Neural crest cell (in vitro differentiated cells): Measurements from ENCODE around the gene HMCN2. TPM values are rescaled to one million over a fixed set of nuclear protein-coding genes. Genes with fewer than 3 reads are reported as not detected.

Experiments
- DNase-seq: peaks from one replicate; pipeline ENCODE4 v3.0.0; 2021; ENCODE audit warnings: low read depth, mixed read lengths, low spot score
- H3K27ac Mint-ChIP-seq: one replicate; pipeline ENCODE4 v1.8.0; 2021; ENCODE audit warnings: mild to moderate bottlenecking, mixed read lengths; ENCODE audit not compliant: unreplicated experiment
- H3K27me3 Mint-ChIP-seq: 2 replicates; pipeline ENCODE4 v1.8.0; 2021; ENCODE audit warnings: low read depth, mild to moderate bottlenecking, mixed read lengths
- H3K36me3 Mint-ChIP-seq: 2 replicates; pipeline ENCODE4 v1.8.0; 2021; ENCODE audit warnings: low read depth, mild to moderate bottlenecking, mixed read lengths
- H3K4me1 Mint-ChIP-seq: 2 replicates; pipeline ENCODE4 v1.8.0; 2021; ENCODE audit warnings: mixed read lengths
- H3K4me3 Mint-ChIP-seq: one replicate; pipeline ENCODE4 v1.8.0; 2021; ENCODE audit warnings: mild to moderate bottlenecking, mixed read lengths
- H3K9me3 Mint-ChIP-seq: 2 replicates; pipeline ENCODE4 v1.8.0; 2021; ENCODE audit warnings: mixed read lengths
- CTCF ChIP-seq: fragments of 200-600 bp; sonication (generic); conservative IDR thresholded peaks from 2 replicates; pipeline ENCODE4 v1.5.0; 2021; ENCODE audit warnings: antibody characterized with exemption, mild to moderate bottlenecking
- total RNA-seq: library from RNA; stranded (reverse); gene quantifications from 2 replicates; pipeline ENCODE4 v1.2.1, GENCODE V29; 2021

The HMCN2 gene
- total RNA-seq, 1 donor from 2014 or later: not detected

- H3K9me3 Mint-ChIP-seq: no peaks in the 10 kb centered on the region
- H3K4me3 Mint-ChIP-seq: peak overlapping the region; percentile 71
- peaks cover 51% of the 10 kb centered on the region for H3K27me3 Mint-ChIP-seq
- H3K4me1 Mint-ChIP-seq: peaks cover 48% of the 10 kb centered on the region
- TF ChIP-seq CTCF: no peak
- peak overlapping the region; percentile 59 for H3K27ac Mint-ChIP-seq
- no peak for DNase-seq
- H3K36me3 Mint-ChIP-seq: no peaks in the 10 kb centered on the region
These were observed 213.4 kb downstream of the HMCN2 start for GRCh38 chr9:130478736-130479575.

DNA sequence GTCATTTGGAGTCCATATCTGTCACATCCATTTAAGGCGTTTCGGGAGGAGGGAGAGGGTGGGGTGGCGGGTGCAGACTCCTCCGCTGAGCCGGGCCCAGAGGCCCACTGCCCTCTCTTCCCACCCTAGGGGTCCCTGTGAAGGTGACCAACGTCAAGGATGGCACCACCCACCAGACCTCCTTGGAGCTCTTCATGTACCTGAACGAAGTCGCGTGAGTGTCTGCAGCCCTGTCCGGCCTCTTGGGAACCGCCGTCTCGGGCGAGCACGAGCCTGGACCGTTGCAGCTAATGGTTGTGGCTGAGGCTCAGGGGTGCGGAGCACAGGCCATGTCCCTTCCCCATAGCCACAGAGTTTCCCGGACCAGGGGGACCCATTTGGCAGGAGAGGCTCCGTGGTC is 214.0 kb downstream of the HMCN2 start:
- TF ChIP-seq CTCF: no peak
- no peak overlapping the region for H3K27ac Mint-ChIP-seq
- peaks cover 54% of the 10 kb centered on the region for H3K27me3 Mint-ChIP-seq
- H3K36me3 Mint-ChIP-seq: no peaks in the 10 kb centered on the region
- H3K4me1 Mint-ChIP-seq: peaks cover 48% of the 10 kb centered on the region
- peak overlapping the region; percentile 71 for H3K4me3 Mint-ChIP-seq
- no peak for DNase-seq
- H3K9me3 Mint-ChIP-seq: no peaks in the 10 kb centered on the region

- peak; percentile 40 for DNase-seq
- no peak overlapping the region for H3K4me3 Mint-ChIP-seq
- H3K9me3 Mint-ChIP-seq: no peaks in the 10 kb centered on the region
- H3K36me3 Mint-ChIP-seq: no peaks in the 10 kb centered on the region
- TF ChIP-seq CTCF: no peak
- H3K27me3 Mint-ChIP-seq: peaks cover 55% of the 10 kb centered on the region
- no peak overlapping the region for H3K27ac Mint-ChIP-seq
- H3K4me1 Mint-ChIP-seq: peaks cover 43% of the 10 kb centered on the region
These were observed 215.1 kb downstream of the HMCN2 start for GRCh38 chr9:130480673-130481072.

DNA sequence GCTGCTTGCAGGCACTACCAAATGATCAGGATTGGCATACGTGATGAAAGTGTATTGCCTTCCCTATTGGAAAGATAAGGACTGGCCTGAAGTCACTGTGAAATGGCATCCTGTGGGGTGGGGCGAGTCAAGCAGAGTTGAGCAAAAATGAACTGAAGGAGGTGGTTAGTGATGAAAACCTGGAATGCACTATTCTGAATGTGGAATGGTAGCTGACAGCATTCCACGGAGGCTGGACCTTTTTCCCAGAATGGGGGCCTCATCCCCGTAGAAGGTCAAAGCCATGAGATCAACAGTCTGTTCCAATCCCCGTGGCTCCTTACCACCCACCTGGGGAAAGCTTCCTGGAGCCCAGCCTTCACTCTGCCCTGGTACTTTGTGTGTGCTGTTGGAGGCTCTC is 216.9 kb downstream of the HMCN2 start:
- no peak for TF ChIP-seq CTCF
- no peaks in the 10 kb centered on the region for H3K9me3 Mint-ChIP-seq
- H3K36me3 Mint-ChIP-seq: no peaks in the 10 kb centered on the region
- H3K4me3 Mint-ChIP-seq: no peak overlapping the region
- H3K27ac Mint-ChIP-seq: no peak overlapping the region
- DNase-seq: no peak
- H3K4me1 Mint-ChIP-seq: peaks cover 39% of the 10 kb centered on the region
- H3K27me3 Mint-ChIP-seq: peaks cover 63% of the 10 kb centered on the region

GRCh38 chr9:130483371-130483971 is 217.9 kb downstream of the HMCN2 start:
- no peak for DNase-seq
- peaks cover 63% of the 10 kb centered on the region for H3K27me3 Mint-ChIP-seq
- no peaks in the 10 kb centered on the region for H3K9me3 Mint-ChIP-seq
- peaks cover 42% of the 10 kb centered on the region for H3K4me1 Mint-ChIP-seq
- no peaks in the 10 kb centered on the region for H3K36me3 Mint-ChIP-seq
- H3K27ac Mint-ChIP-seq: no peak overlapping the region
- H3K4me3 Mint-ChIP-seq: no peak overlapping the region
- no peak for TF ChIP-seq CTCF

Other genes with a start within 250 kb of the HMCN2 start
- gene FNBP1, start 222.6 kb upstream of the HMCN2 start, total RNA-seq: 47.3 and 48.4 TPM in 2 replicates
- 42.8 and 43.8 TPM in 2 replicates for gene GPR107, start 211.9 kb upstream of the HMCN2 start, total RNA-seq
- gene NCS1, start 93.4 kb upstream of the HMCN2 start, total RNA-seq: 60.1 and 67.8 TPM in 2 replicates
- gene ASS1, start 179.2 kb downstream of the HMCN2 start, total RNA-seq: 4.0 and 4.5 TPM in 2 replicates